Loucy (cell line): ENCODE measurements around the gene PERP.

ENCODE experiments used
- H2AFZ ChIP-seq: fragments of 200-600 bp; sonication (generic); 2 replicates; pipeline ENCODE4 v1.6.0; 2016; ENCODE audit warnings: antibody characterized with exemption, mild to moderate bottlenecking, low read length, moderate library complexity
- H3F3A ChIP-seq: fragments of 200-600 bp; 2 replicates; pipeline ENCODE4 v1.6.0; 2016; ENCODE audit warnings: antibody characterized with exemption, low read depth, mild to moderate bottlenecking
- H3K27me3 ChIP-seq: fragments of 200-600 bp; sonication (generic); 2 replicates; pipeline ENCODE4 v1.6.1; 2014; ENCODE audit warnings: low read length, mild to moderate bottlenecking; ENCODE audit not compliant: insufficient read depth, poor library complexity, severe bottlenecking
- H3K36me3 ChIP-seq: fragments of 200-600 bp; sonication (generic); 2 replicates; pipeline ENCODE4 v1.6.1; 2016; ENCODE audit warnings: low read length; ENCODE audit not compliant: insufficient read depth
- H3K4me1 ChIP-seq: fragments of 200-600 bp; sonication (generic); 2 replicates; pipeline ENCODE4 v1.5.1; 2014; ENCODE audit warnings: low read length, mild to moderate bottlenecking; ENCODE audit not compliant: insufficient read depth, poor library complexity, severe bottlenecking
- H3K4me2 ChIP-seq: fragments of 200-600 bp; sonication (generic); 2 replicates; pipeline ENCODE4 v1.6.0; 2014; ENCODE audit warnings: antibody characterized with exemption, low read length, low read depth, mild to moderate bottlenecking; ENCODE audit not compliant: poor library complexity, severe bottlenecking
- H3K4me3 ChIP-seq: fragments of 200-600 bp; sonication (generic); 2 replicates; pipeline ENCODE4 v1.5.1; 2014; ENCODE audit warnings: low read length, mild to moderate bottlenecking, mixed read lengths; ENCODE audit not compliant: poor library complexity, severe bottlenecking
- H3K79me2 ChIP-seq: fragments of 200-600 bp; sonication (generic); 2 replicates; pipeline ENCODE4 v1.6.1; 2014; ENCODE audit warnings: low read length; ENCODE audit not compliant: insufficient read depth
- H3K9ac ChIP-seq: fragments of 200-600 bp; sonication (generic); 2 replicates; pipeline ENCODE4 v1.6.0; 2014; ENCODE audit warnings: mild to moderate bottlenecking, low read depth, low read length, moderate library complexity; ENCODE audit not compliant: poor library complexity, severe bottlenecking
- H3K9me2 ChIP-seq: fragments of 200-600 bp; sonication (generic); replicated peaks from 2 replicates; pipeline ENCODE4 v1.6.1; 2016; ENCODE audit warnings: low read depth, low read length, mixed read lengths
- H3K9me3 ChIP-seq: fragments of 200-600 bp; sonication (generic); 2 replicates; pipeline ENCODE4 v1.6.1; 2014; ENCODE audit warnings: mild to moderate bottlenecking, antibody characterized with exemption, low read length, low read depth; ENCODE audit not compliant: insufficient read depth
- H4K20me1 ChIP-seq: fragments of 200-600 bp; sonication (generic); 2 replicates; pipeline ENCODE4 v1.6.0; 2014; ENCODE audit warnings: antibody characterized with exemption, low read length, mild to moderate bottlenecking; ENCODE audit not compliant: insufficient read depth, poor library complexity, severe bottlenecking
- CTCF ChIP-seq: fragments of 200-600 bp; sonication (generic); conservative IDR thresholded peaks from 2 replicates; pipeline ENCODE4 v1.5.1; 2014; ENCODE audit warnings: mild to moderate bottlenecking, antibody characterized with exemption, low read length
- EZH2phosphoT487 ChIP-seq: fragments of 200-600 bp; IDR thresholded peaks from 2 replicates; pipeline ENCODE4 v1.6.1; 2018; ENCODE audit warnings: antibody characterized with exemption, mild to moderate bottlenecking, moderate library complexity, borderline replicate concordance

PERP gene

GRCh38 chr6:138087593-138088325 lies 19.5 kb downstream of the PERP start:
- no peaks in the 10 kb centered on the region for H3F3A ChIP-seq
- H4K20me1 ChIP-seq, result no peaks in the 10 kb centered on the region
- no peak overlapping the region for H3K4me2 ChIP-seq
- no peak overlapping the region for H2AFZ ChIP-seq
- no peak overlapping the region for H3K4me3 ChIP-seq
- H3K79me2 ChIP-seq, result no peaks in the 10 kb centered on the region
- H3K9ac ChIP-seq, result no peak overlapping the region
- no peak for TF ChIP-seq CTCF
- no peak for TF ChIP-seq EZH2phosphoT487
- no peaks in the 10 kb centered on the region for H3K4me1 ChIP-seq
- H3K9me2 ChIP-seq, result no peaks in the 10 kb centered on the region
- no peaks in the 10 kb centered on the region for H3K36me3 ChIP-seq
- no peaks in the 10 kb centered on the region for H3K9me3 ChIP-seq
- no peaks in the 10 kb centered on the region for H3K27me3 ChIP-seq

GRCh38 chr6:138086573-138087196 lies 20.5 kb downstream of the PERP start:
- H3K36me3 ChIP-seq, result no peaks in the 10 kb centered on the region
- no peak overlapping the region for H3K4me3 ChIP-seq
- H4K20me1 ChIP-seq, result no peaks in the 10 kb centered on the region
- H3K79me2 ChIP-seq, result no peaks in the 10 kb centered on the region
- no peaks in the 10 kb centered on the region for H3K4me1 ChIP-seq
- no peak overlapping the region for H3K4me2 ChIP-seq
- H2AFZ ChIP-seq, result no peak overlapping the region
- H3K9me3 ChIP-seq, result no peaks in the 10 kb centered on the region
- no peak overlapping the region for H3K9ac ChIP-seq
- no peaks in the 10 kb centered on the region for H3K27me3 ChIP-seq
- no peaks in the 10 kb centered on the region for H3K9me2 ChIP-seq
- TF ChIP-seq CTCF (no peak), EZH2phosphoT487 (no peak)
- no peaks in the 10 kb centered on the region for H3F3A ChIP-seq

- Histone ChIP-seq H3K4me2 (no peak overlapping the region), H3K36me3 (no peaks in the 10 kb centered on the region), H3F3A (no peaks in the 10 kb centered on the region), H4K20me1 (no peaks in the 10 kb centered on the region), H3K79me2 (no peaks in the 10 kb centered on the region), H3K9me2 (no peaks in the 10 kb centered on the region), H3K27me3 (no peaks in the 10 kb centered on the region), H2AFZ (no peak overlapping the region), H3K4me1 (no peaks in the 10 kb centered on the region), H3K9me3 (no peaks in the 10 kb centered on the region), H3K9ac (no peak overlapping the region), H3K4me3 (no peak overlapping the region)
- no peak for TF ChIP-seq CTCF
- TF ChIP-seq EZH2phosphoT487, result no peak
These were observed 21.4 kb downstream of the PERP start for GRCh38 chr6:138085839-138086222.
